Kasumi-1 (cell line): ENCODE data around the gene SLC25A46.
"Not testable (repeated sequence)": the region's sequence is repeated elsewhere in the genome, so short reads cannot be mapped to it uniquely, and the experiment has no call there.

ENCODE experiments used
- DNase-seq, 2 experiments: peaks; one replicate each; lab custom pipeline; 2025; lab: John Stamatoyannopoulos, UW

Gene SLC25A46

GRCh38 chr5:110738812-110739651, at the start of gene SLC25A46:
SLC25A46 (plus strand) TSS chr5:110739007; CDS start chr5:110739120, 113 bp downstream.
- DNase-seq: peak; percentile 92

GRCh38 chr5:110690587-110690986, 48.2 kb upstream of the SLC25A46 start:
- not testable (repeated sequence) for DNase-seq

DNA sequence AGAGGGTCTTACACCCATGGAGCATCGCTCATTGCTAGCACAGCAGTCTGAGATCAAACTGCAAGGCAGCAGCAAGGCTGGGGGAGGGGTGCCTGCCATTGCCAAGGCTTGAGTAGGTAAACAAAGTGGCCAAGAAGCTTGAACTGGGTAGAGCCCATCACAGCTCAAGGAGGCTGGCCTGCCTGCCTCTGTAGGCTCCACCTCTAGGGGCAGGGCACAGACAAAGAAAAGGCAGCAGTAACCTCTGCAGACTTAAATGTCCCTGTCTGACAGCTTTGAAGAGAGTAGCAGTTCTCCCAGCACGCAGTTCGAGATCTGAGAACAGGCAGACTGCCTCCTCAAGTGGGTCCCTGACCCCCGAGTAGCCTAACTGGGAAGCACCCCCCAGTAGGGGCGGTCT, 46.1 kb upstream of the SLC25A46 start:
- DNase-seq: not testable (repeated sequence)

GRCh38 chr5:110702300-110702699, 36.5 kb upstream of the SLC25A46 start:
- DNase-seq: no peak

- DNase-seq: no peak
These were observed 36.1 kb upstream of the SLC25A46 start for GRCh38 chr5:110702704-110703103.

- DNase-seq: no peak
These were observed 35.3 kb upstream of the SLC25A46 start for GRCh38 chr5:110703481-110703880.

GRCh38 chr5:110705349-110705748, 33.5 kb upstream of the SLC25A46 start:
- no peak for DNase-seq

DNA sequence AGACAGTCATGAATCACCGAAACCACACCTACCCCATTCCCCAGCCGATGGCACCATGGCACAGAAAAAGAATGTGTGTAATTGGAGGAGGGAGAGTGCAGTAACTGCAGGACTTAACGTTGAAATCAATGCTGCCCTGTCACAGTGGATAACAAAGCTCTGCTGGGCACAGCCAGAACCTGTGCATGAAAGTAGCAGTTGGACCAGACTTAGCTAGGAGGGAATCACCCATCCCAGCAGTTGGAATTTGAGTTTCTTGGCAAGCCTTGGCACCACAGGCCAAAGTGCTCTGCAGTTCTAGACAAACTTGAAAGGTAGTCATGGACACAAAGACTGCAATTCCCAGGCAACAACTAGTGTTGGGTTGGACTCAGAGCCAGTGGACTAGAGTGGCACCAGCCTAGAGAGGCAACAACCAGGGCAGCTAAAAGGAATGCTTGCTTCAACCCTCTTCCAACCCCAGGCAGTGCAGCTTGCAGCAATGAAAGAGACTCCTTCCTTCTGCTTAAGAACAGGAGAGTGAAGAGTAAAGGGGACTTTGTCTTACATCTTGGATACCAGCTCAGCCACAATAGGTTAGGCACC, 31.5 kb upstream of the SLC25A46 start:
- no peak for DNase-seq

DNA sequence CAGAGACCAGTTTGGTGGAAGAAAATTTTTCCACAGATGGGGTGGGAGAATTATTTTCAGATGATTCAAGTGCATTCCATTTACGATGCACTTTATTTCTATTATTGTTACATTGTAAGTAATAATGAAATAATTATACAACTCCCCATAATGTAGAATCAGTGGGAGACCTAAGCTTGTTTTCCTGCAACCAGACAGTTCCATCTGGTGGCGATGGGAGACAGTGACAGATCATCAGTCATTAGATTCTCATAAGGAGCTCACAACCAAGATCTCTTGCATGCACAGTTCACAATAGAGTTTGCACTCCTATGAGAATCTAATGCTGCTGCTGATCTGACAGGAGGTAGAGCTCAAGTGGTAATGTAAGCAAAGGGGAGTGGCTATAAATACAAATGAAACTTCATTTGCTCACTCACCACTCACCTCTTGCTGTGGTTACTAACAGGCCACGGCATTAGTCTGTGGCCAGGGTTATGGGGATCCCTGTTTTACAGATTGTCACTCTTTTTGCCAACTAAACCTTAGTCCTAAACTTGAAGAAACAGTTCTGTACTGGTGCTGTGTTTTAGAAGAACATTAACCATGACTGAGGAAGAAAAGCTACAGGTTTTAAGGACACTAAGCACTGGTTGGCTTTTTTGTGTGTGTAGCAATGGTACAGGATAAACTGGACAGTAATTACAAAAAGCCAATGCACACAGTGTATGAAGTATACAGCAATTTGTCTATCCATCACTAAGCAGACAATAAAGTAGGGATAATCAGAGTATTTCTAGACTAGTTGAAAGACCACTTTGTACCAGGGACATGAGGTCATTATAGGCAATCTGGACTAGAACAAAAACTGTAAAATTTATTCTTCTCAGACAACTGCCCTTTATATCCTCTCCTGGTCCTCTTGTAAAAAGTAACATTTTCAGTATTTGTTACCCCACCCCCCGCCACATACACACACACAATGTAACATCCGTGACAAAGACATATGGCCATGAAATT, 22.3 kb upstream of the SLC25A46 start:
- DNase-seq: no peak

GRCh38 chr5:110718311-110718710, 20.5 kb upstream of the SLC25A46 start:
- DNase-seq: no peak

- peak; percentile 89 to 91 for DNase-seq
These were observed 12.4 kb upstream of the SLC25A46 start, which contains the start of gene TMEM232 for GRCh38 chr5:110726249-110727024. TMEM232 (minus strand) TSS chr5:110726671; CDS start chr5:110667352, 59,319 bp downstream.

GRCh38 chr5:110727025-110727314, 11.8 kb upstream of the SLC25A46 start:
- DNase-seq: peak in 1 of 2 experiments; percentile 58

DNA sequence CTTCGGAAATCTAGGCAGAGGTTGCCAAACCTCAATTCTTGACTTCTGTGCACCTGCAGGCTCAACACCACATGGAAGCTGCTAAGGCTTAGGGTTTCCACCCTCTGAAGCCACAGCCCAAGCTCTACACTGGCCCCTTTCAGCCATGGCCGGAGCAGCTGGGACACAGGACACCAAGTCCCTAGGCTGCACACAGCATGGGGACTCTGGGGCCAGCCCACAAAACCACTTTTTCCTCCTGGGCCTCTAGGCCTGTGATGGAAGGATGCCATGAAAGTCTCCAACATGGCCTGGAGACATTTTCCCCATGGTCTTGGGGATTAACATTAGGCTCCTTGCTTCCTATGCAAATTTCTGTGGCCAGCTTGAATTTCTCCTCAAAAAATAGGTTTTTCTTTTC, 7.3 kb upstream of the SLC25A46 start:
- DNase-seq: not testable (repeated sequence)

DNA sequence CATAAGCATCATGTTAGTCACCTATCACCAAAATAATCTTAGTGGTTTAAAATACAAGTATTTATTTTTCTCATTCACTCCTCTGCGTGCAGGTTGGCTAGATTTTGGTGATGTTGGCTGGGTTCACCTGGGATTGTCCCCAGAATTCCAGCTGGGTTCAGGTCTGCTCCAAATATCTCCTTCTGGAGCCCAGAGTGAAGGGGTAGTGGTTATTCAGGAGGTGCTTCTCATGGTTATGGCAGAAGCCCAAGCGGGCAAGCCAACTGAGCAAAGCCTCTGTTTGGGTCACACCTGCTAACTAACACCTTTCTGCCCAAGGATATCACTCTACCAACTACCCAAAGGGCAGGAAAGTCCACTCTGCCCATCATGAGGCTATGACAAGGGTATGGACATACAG, 4.7 kb upstream of the SLC25A46 start:
- DNase-seq: no peak

DNA sequence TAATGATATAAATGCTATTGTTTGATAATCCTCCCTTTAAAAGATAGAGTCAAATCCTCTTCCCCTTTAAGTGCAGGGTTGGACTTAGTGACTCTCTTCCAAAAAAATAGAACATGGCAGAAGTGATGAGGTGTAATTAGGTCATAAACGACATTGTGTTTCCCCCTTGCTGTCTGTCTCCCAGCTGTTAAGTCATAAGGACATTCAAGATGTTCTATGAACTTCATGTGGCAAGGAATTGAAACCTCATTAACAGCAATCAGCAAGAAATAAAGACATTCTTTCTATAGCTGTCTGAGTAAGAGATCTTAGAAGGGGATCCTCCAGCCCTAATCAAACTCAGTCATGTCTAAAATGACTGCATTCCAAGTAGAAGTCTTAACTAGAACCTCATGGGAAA, 3.3 kb upstream of the SLC25A46 start:
- no peak for DNase-seq

GRCh38 chr5:110736753-110737152, 2.1 kb upstream of the SLC25A46 start:
- DNase-seq: no peak

GRCh38 chr5:110738503-110738811, 350 bp upstream of the SLC25A46 start:
- DNase-seq: no peak

- DNase-seq: no peak
These were observed 13.3 kb downstream of the SLC25A46 start for GRCh38 chr5:110751902-110752762.

DNA sequence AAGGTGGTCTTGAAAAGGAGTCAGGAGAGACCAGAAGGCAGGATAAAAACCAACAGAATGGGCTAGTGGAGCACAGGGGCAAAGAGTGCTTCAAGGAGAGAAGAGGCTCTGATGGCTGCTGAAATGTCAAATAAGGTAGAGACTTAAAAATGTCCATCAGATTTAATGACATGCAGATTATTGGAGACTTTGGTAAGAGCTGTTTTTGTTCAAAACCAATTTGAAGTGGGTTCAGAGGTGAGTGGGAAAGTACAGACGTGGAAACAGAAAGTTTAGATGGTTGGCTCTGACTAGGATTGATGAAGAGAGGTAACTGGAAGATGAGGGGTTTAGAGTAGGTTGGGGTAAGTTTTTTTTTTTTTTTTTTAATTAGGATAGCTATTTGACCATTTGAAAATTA, 14.1 kb downstream of the SLC25A46 start:
- DNase-seq: no peak

- no peak for DNase-seq
These were observed 14.8 kb downstream of the SLC25A46 start for GRCh38 chr5:110753600-110753999.

DNA sequence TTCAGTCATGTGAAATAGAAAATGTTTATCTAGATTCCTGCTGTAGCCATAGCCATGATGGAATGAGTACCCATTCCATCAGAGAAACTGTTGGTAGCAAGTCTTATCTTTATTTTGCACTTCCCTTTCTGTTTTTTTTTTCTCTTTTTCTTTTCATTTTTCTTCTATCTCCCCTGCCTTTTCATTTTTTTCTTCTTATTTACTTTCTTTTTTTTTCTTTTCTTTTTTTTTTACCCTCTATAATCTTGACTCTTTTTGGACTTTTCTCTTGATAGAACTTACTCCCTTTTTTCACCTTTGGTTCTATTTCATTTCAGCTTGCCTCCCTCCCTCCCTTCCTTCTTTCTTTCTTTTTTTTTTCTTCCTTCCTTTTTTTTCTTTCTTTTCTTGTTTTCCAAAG, 15.4 kb downstream of the SLC25A46 start:
- DNase-seq: no peak
